K562 treated with DMSO at 1 percent for 48 hours (cell line): ENCODE data around the gene GLTP. TPM values are rescaled to one million over a fixed set of nuclear protein-coding genes. Genes with fewer than 3 reads are reported as not detected.

ENCODE experiments used
- total RNA-seq: library from RNA; unstranded; fragments of 300-600 nt; gene quantifications from 2 replicates; pipeline ENCODE4 v1.2.3, GENCODE V29; 2022; ENCODE audit warnings: low replicate concordance; ENCODE audit errors: extremely low read depth

Gene GLTP, protein sequence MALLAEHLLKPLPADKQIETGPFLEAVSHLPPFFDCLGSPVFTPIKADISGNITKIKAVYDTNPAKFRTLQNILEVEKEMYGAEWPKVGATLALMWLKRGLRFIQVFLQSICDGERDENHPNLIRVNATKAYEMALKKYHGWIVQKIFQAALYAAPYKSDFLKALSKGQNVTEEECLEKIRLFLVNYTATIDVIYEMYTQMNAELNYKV
- total RNA-seq, result not detected in 2 replicates

GRCh38 chr12:109880043-109880931 is at the start of gene GLTP:
Gene GLTP, minus strand, starts transcription at chr12:109880541. Its CDS starts 167 bp downstream, at chr12:109880374.

GRCh38 chr12:109899783-109900751 is 19.7 kb upstream of the GLTP start, which contains the start of gene TCHP:
Gene TCHP, plus strand, starts transcription at chr12:109900274. Its CDS starts 2,753 bp downstream, at chr12:109903027.

DNA sequence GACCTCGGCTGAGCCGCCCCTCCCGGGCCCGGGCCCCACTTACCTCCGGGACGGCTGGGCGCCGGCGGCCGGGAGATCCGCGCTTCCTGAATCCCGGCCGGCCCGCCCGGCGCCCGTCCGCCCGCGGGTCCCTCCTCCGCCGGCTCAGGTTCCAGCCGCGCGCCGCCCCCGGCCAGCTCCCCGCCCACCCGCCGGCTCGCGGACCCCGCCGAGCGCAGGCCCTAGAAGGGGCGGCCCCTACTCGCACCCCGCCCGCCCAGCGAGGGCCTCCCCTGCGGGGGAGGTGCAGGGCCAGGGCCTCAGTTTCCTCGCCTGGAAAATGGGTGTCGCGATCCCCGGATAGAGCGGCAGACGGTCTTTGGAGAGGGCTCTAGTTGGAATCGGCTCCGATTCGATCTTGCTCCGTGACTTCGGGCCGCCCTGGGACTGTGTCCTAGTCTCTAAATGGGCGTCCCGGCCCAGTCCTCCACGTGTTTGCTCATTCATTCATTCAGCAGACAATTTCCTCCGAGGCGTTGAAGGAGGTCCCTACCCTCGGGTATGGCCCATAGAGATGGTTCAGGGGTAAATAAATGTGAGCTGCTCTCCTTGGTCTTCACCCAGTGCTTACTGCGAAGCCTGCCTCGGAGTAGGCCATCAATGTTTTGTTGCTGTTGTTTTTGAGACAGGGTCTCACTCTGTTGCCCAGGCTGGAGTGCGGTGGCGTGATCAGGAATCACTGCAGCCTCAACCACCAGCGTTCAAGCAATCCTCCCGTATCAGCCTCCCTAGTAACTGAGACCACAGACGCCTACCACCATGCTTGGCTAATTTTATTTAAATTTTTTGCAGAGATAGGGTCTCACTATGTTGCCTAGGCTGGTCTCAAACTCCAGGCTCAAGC is 46.8 kb downstream of the GLTP start, which contains the start of gene TRPV4:
TRPV4 (minus strand) TSS at position 92 of the 883 bp plus-strand sequence. CDS start 18,602 bp downstream, outside the sequence.

Other genes starting within 250 kb of the GLTP start
- not detected in 2 replicates for gene FAM222A, start 166.7 kb downstream of the GLTP start, total RNA-seq
- gene TRPV4, start 47.1 kb downstream of the GLTP start, total RNA-seq, result not detected in 2 replicates
- not detected in 2 replicates for gene TCHP, start 19.7 kb upstream of the GLTP start, total RNA-seq
- not detected in 2 replicates for gene GIT2, start 115.8 kb upstream of the GLTP start, total RNA-seq
- not detected in 2 replicates for gene ANKRD13A, start 118.9 kb upstream of the GLTP start, total RNA-seq
- not detected in 2 replicates for gene C12orf76, start 168.0 kb upstream of the GLTP start, total RNA-seq
- not detected in 2 replicates for gene IFT81, start 243.8 kb upstream of the GLTP start, total RNA-seq